Stimulated activated CD4-positive, alpha-beta T cell treated with anti-CD3 and anti-CD28 coated beads, Interleukin-15, amount 100 ng/mL, for 1 hour (primary cell): ENCODE results near the gene IKZF1.

Source experiments
- DNase-seq, 2 donors: peaks; one replicate each; pipeline ENCODE4 v3.0.0-alpha.2; 2020; ENCODE audit warnings: low read depth in 1 of 2, low spot score in 1 of 2

IKZF1 gene

DNA sequence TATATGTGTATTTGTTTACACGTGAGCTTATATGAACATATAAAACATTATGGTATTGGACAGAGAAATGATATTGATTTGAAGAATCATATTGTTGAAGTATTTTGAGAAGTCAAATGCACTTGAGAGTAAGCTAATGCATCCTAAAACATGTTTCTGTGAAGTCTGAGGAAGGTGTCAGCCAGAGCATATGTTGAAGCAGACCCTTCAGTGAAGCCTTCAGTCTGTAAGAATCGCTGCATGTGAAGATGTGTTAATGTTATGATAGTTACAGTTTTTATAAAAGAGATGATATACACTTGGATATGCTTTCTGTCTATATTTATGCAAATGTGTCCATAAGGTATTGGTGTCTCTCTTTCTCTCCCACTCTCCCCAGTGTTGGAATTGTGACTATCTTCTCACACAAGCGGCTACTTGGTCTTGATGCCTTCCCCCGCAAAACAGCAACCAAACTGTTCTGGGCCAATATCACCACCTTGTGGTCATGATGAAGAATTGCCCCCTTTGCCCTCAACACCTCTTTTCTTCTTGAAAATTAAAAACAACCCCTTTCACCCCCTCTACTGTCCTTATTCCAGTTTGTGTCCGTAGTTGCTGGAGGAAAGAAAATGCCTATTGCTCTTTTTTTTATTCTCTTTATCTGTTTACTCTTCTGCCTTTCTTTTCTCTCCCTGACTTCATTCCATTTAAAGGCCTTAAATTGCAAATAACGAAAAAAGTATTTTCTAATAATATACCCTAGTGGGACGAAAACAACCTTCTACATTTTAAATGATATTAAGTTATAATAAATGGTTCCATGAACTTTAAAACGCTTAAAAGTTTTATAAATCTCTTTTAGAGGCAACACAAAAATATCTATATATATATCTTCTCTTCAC is 64.9 kb downstream of the IKZF1 start:
- no peak for DNase-seq

- DNase-seq = no peak
Measured at GRCh38 chr7:50370884-50371283, 66.4 kb downstream of the IKZF1 start.

DNA sequence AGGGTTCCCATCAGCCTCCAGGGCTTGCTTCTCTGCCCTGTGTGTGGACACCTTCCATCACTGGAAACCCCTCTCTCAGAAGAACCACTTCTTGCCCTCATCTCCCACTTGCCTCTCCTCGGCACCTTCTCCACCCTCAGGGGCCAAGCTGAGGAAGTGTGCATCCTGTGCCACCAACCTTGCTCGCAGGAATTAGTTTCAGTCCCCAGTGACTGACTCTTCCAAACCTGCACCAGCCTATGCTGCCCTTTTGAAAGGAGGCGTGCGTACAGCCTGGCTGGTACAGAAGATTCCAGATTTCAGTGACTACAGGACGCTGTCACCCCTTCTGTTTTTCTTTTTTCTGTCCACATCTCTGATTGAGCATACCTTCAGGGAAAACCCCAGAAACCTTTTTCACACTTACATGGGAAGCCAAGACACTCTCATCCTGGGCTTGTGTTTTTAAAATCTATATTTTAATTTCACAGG is 67.1 kb downstream of the IKZF1 start:
- DNase-seq = no peak

DNA sequence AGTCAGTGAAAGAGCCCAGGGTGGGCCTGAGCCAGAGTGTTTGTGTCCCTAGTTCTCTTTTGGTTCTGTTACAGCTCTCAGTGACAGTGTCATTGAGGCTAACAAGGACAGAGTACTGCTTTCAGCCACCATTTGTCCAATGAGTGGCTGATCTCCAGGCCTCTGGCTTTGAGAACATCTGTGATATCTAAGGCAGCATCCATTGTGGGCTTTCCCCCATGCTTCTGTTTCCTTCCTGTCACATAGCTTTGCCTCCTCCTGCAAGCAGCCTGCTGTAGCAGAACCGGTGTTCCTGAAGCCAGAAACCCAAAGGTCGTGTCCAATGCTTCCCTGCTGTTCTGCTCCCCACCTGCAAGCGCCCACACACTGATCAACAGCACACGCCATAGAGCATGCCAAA is 68.4 kb downstream of the IKZF1 start:
- DNase-seq = no peak

DNA sequence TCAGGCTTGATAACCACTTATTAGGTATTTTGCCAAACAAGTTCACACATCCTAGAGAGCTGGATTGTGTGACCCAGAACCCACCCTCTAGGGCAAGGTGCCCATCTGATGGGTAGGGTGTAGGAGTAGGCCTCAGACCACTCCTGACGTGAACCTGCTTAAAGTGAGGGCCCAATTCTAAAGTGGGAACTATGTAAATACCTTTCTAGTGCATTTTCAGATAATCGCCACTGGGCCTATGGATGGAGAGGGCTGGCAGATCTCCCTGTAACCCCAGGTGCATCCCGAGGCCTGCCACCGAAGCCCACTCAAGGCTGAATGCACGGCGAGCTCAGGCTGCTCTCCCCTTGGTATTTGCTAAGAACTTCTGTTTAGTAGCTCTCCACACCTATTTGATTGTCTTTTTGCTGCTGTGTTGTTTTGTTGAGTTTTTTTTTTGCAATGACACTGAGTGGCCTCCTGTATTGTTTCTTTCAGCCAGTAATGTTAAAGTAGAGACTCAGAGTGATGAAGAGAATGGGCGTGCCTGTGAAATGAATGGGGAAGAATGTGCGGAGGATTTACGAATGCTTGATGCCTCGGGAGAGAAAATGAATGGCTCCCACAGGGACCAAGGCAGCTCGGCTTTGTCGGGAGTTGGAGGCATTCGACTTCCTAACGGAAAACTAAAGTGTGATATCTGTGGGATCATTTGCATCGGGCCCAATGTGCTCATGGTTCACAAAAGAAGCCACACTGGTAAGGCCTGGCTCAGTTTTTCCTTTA is 71.7 kb downstream of the IKZF1 start:
- no peak for DNase-seq

- DNase-seq = no peak
Measured at GRCh38 chr7:50377356-50377755, 72.8 kb downstream of the IKZF1 start.

DNA sequence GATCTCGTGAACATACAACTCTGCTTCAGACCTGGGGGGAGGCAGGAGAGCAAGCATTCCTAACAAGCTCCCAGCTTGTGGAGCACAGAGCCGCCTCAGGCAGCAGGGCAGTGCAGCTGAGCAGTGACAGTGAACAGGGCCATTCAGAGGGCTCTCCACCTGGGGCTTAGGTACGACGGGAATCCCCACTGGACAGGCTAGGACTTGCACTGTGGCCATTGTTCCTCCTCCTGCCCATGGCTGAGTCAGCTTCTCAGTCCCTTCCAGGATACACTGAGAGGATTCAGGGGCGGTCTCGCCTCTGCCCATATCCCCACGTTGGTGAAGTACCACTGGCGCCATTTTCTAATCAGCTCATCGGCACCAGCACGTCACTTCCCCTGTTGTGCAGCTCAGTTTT is 74.6 kb downstream of the IKZF1 start:
- DNase-seq = no peak

DNA sequence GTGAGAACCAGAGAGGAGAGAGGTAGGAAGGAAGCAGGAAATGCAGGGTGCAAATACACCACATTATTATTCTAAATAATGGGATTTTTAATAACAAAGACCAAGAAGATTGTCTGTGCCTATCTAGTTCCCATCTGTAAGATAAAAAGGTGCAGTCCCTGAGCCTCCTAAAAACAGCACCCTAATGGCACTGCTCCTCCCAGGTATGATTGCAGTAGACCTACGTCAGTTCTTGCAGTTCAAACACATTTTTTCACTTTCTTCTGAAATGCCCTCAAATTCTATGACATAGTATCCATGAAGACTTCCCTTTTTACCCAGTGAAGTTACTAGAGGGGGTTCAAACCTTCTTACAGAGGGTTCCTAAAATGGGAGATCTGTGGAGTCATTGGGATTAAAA is 75.0 kb downstream of the IKZF1 start:
- no peak for DNase-seq

- no peak for DNase-seq
Measured at GRCh38 chr7:50382455-50382854, 77.9 kb downstream of the IKZF1 start.

DNA sequence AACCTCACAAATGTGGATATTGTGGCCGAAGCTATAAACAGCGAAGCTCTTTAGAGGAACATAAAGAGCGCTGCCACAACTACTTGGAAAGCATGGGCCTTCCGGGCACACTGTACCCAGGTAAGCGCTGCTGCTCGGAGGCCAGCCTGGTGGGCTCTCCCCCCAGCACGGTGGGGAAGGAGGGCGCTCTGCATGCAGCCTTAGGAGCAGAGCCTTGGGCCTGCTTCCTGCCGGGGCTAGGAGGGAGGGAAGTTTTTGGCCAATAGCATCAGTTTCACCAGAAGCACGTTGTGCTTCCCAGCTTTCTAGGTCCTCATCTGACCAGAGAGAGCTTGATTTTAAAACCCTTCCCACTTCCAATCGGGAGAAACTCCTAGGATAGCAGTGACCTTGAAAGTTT is 82.8 kb downstream of the IKZF1 start:
- DNase-seq = no peak

- no peak for DNase-seq
Measured at GRCh38 chr7:50389961-50390360, 85.4 kb downstream of the IKZF1 start.

DNA sequence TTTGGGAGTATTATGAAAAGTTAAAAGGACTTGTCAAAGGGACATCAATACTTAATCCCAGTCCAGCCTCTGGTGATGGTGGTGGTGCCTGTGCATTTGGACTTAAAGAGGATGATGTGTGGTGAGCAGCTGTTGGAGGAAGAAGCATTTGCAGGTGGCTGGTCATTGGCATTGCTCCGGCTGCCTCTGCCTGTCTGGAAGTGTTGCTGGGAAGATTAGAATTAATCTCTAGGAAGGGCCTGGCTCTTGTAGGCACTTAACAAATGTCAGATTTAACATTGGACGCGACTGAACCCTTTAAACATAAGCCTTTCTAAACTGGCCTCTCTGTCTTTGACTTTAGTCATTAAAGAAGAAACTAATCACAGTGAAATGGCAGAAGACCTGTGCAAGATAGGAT is 86.9 kb downstream of the IKZF1 start:
- no peak for DNase-seq

- no peak for DNase-seq
Measured at GRCh38 chr7:50393076-50393475, 88.6 kb downstream of the IKZF1 start.

DNA sequence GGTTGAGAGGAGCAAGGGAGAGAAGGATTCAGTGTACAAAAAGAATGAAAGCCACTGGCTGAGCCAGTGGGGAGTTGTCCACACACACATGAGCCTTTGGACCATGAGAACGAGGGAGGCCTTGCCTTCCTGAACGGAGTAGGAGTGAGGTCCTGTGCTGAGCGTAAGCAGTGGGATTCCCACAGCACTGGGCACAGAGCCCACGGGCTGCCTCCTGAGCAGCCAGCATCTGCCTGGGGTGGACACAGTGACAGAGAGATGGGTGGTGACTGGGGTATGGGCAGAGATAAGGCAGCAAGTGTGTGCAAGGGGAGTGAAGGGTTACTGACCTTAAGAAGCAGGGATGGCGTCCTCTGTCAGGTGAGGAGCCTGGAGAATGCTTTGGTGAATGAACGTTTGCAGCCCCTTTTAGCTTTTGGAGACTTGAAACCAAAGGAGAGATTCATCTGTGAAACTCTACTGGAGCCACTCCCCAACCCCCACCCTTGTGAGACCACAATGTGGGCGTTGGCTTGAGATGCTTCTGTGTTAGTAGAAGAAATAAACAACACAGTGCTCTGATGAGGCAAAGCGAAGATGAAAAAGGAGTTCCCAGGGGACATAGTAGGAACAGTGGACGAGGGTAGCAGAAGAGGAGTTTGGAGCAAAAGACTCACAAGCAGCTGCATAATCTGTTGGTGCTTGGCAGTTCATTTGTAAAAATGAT is 89.2 kb downstream of the IKZF1 start:
- no peak for DNase-seq

- DNase-seq = no peak
Measured at GRCh38 chr7:50394315-50394714, 89.8 kb downstream of the IKZF1 start.

DNA sequence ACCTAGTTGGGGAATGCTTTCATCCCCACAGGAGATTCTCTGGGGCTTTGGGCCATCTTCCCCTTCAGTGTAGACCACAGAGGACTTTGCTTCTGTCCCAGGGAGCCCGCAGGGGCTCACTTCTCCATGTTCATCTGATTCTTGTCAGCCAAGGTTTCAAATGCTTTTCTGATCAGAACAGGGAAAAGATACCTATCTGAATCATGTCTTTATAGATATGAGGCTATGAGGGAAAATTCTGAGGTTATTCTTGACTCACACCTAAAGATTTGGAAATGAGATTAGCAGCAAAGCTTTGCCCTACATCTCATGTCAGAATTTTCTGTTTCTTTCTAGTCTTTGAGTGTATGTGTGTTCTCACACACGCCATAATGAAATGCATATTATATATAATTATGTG is 92.3 kb downstream of the IKZF1 start:
- no peak for DNase-seq

DNA sequence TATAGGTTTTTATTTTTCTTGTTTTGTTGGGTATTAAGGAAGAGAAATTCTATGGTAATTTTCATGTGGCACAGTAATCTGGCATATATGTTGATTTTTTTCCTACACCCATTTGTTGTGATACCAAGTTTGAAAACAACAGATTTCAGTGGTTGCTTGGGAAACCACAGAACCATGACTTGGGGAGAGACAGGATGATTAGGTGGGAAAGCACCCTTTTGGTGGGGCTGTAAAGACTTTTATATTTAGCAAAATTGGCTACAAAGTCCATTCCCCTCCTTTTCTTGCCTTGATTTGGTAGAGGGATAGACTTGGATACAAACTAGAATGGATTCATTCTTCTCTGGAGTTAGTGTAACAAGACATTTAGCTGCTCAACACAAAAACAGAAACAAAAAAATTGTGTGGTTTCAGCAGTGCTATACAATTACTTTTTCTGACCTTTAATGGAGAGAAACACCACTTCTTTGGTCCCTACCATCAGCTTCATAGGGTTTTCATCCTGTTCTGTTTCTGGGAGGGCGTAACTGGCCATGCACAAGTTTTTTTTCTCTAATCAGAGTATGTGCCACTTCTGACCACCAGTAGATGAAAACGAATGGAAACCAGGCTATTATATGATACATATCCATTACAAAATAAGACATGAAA is 92.9 kb downstream of the IKZF1 start:
- no peak for DNase-seq

- DNase-seq = no peak
Measured at GRCh38 chr7:50397971-50398324, 93.4 kb downstream of the IKZF1 start.

- DNase-seq = no peak
Measured at GRCh38 chr7:50399206-50399605, 94.7 kb downstream of the IKZF1 start.

DNA sequence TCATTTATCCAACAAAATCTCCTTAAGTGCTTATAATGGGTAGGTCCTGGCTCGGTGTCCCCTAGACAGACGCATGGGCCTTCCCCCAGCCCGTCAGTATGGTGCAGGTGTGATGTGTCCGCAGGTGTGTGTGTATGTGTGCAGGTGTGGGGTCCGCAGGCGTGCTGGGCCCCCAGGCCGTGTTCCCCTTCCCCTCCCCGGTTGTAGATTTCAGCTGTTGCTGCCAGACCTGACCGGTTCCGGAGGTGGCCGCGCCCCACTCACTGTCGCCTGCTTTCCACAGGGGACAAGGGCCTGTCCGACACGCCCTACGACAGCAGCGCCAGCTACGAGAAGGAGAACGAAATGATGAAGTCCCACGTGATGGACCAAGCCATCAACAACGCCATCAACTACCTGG is 95.1 kb downstream of the IKZF1 start:
- no peak for DNase-seq

DNA sequence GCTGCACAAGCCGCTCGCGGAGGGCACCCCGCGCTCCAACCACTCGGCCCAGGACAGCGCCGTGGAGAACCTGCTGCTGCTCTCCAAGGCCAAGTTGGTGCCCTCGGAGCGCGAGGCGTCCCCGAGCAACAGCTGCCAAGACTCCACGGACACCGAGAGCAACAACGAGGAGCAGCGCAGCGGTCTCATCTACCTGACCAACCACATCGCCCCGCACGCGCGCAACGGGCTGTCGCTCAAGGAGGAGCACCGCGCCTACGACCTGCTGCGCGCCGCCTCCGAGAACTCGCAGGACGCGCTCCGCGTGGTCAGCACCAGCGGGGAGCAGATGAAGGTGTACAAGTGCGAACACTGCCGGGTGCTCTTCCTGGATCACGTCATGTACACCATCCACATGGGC is 95.6 kb downstream of the IKZF1 start:
- DNase-seq = no peak
